ENCODE data around the gene SLC6A19. TPM values are rescaled to one million over a fixed set of nuclear protein-coding genes. Genes with fewer than 3 reads are reported as not detected.

Gene SLC6A19
- total RNA-seq, 1 experiment from 2014 or later: 0.04 TPM

DNA sequence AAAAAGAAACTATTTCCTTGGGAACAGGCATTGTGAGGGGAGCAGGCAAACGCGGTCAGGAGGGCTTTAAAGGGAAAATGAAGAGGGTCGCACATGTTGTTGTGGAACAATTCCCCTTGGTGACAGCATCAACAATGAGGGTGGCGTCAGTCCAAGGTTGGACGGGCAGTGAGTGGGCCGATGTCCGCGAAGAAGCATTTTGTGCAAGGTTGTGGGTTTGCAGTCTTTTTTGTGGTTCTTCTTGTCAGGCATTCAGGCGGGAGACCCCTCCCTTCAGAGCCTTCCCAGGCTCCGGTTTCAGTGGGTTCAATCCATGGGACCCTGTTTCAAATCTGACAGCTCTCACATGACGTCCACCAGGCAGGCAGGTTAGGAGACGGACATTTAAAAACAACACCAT, 11.1 kb upstream of the SLC6A19 start:
- Mint-ChIP-seq H3K27me3 (ENCODE audit: low read depth) (peaks cover 2% of the 10 kb centered on the region; the same call in 1 of the 2 replicates), H3K27ac (no peak overlapping the region), H3K4me3 (no peak overlapping the region), H3K36me3 (no peaks in the 10 kb centered on the region), H3K9me3 (no peaks in the 10 kb centered on the region), H3K4me1 (0 out of 2 replicates have a peak, but pooled peaks cover 4% of the 10 kb centered on the region)
- CTCF ChIA-PET: interaction anchor here (0.7 to 2.0 kb wide), 3 partner anchors 14 to 360 kb away, joined by 3 to 6 read pairs (median 5); no protein-coding TSS in a partner anchor
- TF ChIP-seq ZNF423 (CRISPR knock-in tag; IDR thresholded peaks at IDR 0.05) (no peak), CTCF (IDR thresholded peaks at IDR 0.05) (no peak), CBFB (CRISPR knock-in tag; IDR thresholded peaks at IDR 0.05; ENCODE audit: low read depth) (no peak), RELA (CRISPR knock-in tag; IDR thresholded peaks at IDR 0.05; ENCODE audit: borderline replicate concordance) (no peak), RORB (CRISPR knock-in tag; IDR thresholded peaks at IDR 0.05) (no peak), ZNF138 (CRISPR knock-in tag; conservative IDR thresholded peaks at IDR 0.05) (no peak), ZNF263 (CRISPR knock-in tag; IDR thresholded peaks at IDR 0.05; ENCODE audit: low read depth) (no peak), ARID4B (CRISPR knock-in tag; IDR thresholded peaks at IDR 0.05; ENCODE audit: borderline replicate concordance) (no peak), MXD4 (CRISPR knock-in tag; IDR thresholded peaks at IDR 0.05; ENCODE audit: borderline replicate concordance) (no peak), NFYB (CRISPR knock-in tag; conservative IDR thresholded peaks at IDR 0.05; ENCODE audit: low read depth) (no peak), NFE2L1 (CRISPR knock-in tag; IDR thresholded peaks at IDR 0.05) (no peak), ETV6 (CRISPR knock-in tag; IDR thresholded peaks at IDR 0.05) (no peak), TEAD4 (CRISPR knock-in tag; IDR thresholded peaks at IDR 0.05) (no peak), EMX1 (CRISPR knock-in tag; IDR thresholded peaks at IDR 0.05) (no peak), ESRRA (CRISPR knock-in tag; IDR thresholded peaks at IDR 0.05; ENCODE audit: borderline replicate concordance) (no peak), HMGXB4 (CRISPR knock-in tag; IDR thresholded peaks at IDR 0.05) (no peak)
- TF ChIP-seq, protein P1, sequence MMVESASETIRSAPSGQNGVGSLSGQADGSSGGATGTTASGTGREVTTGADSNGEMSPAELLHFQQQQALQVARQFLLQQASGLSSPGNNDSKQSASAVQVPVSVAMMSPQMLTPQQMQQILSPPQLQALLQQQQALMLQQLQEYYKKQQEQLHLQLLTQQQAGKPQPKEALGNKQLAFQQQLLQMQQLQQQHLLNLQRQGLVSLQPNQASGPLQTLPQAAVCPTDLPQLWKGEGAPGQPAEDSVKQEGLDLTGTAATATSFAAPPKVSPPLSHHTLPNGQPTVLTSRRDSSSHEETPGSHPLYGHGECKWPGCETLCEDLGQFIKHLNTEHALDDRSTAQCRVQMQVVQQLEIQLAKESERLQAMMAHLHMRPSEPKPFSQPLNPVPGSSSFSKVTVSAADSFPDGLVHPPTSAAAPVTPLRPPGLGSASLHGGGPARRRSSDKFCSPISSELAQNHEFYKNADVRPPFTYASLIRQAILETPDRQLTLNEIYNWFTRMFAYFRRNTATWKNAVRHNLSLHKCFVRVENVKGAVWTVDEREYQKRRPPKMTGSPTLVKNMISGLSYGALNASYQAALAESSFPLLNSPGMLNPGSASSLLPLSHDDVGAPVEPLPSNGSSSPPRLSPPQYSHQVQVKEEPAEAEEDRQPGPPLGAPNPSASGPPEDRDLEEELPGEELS (CRISPR knock-in tag; IDR thresholded peaks at IDR 0.05): no peak
- TF ChIP-seq, protein P2, sequence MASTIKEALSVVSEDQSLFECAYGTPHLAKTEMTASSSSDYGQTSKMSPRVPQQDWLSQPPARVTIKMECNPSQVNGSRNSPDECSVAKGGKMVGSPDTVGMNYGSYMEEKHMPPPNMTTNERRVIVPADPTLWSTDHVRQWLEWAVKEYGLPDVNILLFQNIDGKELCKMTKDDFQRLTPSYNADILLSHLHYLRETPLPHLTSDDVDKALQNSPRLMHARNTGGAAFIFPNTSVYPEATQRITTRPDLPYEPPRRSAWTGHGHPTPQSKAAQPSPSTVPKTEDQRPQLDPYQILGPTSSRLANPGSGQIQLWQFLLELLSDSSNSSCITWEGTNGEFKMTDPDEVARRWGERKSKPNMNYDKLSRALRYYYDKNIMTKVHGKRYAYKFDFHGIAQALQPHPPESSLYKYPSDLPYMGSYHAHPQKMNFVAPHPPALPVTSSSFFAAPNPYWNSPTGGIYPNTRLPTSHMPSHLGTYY (CRISPR knock-in tag; IDR thresholded peaks at IDR 0.05): no peak
- POLR2A ChIA-PET: no interaction called here
- DNase-seq (ENCODE audit: low spot score): no peak
- ATAC-seq: no peak
